Measurements from ENCODE around the gene MYH7B.

DNA sequence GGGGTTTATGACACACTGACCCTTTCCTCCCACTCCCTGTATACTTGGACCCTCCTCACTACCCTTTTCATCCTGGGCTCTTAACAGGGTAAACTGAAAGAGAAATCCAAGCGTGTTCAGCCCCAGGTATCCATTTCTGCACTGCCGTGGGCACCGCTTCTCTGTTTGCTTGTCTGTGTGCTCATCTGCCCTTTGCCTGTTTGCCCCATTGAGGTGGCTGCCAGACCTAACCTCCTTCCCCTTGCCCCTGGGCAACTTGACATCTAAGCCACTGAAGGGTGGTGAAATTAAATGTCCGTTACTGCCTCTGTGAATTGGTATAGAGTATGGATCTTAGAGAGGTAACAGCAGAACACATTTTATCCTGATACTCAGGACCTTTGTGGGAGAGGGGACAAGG, 40.5 kb upstream of the MYH7B start:
- TF ChIP-seq, protein P1, sequence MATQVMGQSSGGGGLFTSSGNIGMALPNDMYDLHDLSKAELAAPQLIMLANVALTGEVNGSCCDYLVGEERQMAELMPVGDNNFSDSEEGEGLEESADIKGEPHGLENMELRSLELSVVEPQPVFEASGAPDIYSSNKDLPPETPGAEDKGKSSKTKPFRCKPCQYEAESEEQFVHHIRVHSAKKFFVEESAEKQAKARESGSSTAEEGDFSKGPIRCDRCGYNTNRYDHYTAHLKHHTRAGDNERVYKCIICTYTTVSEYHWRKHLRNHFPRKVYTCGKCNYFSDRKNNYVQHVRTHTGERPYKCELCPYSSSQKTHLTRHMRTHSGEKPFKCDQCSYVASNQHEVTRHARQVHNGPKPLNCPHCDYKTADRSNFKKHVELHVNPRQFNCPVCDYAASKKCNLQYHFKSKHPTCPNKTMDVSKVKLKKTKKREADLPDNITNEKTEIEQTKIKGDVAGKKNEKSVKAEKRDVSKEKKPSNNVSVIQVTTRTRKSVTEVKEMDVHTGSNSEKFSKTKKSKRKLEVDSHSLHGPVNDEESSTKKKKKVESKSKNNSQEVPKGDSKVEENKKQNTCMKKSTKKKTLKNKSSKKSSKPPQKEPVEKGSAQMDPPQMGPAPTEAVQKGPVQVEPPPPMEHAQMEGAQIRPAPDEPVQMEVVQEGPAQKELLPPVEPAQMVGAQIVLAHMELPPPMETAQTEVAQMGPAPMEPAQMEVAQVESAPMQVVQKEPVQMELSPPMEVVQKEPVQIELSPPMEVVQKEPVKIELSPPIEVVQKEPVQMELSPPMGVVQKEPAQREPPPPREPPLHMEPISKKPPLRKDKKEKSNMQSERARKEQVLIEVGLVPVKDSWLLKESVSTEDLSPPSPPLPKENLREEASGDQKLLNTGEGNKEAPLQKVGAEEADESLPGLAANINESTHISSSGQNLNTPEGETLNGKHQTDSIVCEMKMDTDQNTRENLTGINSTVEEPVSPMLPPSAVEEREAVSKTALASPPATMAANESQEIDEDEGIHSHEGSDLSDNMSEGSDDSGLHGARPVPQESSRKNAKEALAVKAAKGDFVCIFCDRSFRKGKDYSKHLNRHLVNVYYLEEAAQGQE (IDR thresholded peaks at IDR 0.05; ENCODE audit: unreplicated experiment): no peak
- TF ChIP-seq, protein P2, sequence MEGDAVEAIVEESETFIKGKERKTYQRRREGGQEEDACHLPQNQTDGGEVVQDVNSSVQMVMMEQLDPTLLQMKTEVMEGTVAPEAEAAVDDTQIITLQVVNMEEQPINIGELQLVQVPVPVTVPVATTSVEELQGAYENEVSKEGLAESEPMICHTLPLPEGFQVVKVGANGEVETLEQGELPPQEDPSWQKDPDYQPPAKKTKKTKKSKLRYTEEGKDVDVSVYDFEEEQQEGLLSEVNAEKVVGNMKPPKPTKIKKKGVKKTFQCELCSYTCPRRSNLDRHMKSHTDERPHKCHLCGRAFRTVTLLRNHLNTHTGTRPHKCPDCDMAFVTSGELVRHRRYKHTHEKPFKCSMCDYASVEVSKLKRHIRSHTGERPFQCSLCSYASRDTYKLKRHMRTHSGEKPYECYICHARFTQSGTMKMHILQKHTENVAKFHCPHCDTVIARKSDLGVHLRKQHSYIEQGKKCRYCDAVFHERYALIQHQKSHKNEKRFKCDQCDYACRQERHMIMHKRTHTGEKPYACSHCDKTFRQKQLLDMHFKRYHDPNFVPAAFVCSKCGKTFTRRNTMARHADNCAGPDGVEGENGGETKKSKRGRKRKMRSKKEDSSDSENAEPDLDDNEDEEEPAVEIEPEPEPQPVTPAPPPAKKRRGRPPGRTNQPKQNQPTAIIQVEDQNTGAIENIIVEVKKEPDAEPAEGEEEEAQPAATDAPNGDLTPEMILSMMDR (conservative IDR thresholded peaks at IDR 0.05; ENCODE audit: low read depth in 2 of 2): no peak
- no peak for TF ChIP-seq POLR2AphosphoS5 (IDR thresholded peaks at IDR 0.05; ENCODE audit: low read depth)
- TF ChIP-seq EZH2phosphoT487 (IDR thresholded peaks at IDR 0.05; ENCODE audit: unreplicated experiment): no peak
- no peak for TF ChIP-seq ZNF331 (CRISPR knock-in tag; IDR thresholded peaks at IDR 0.05; ENCODE audit: low read depth)

Measured in GM23338 (cell line).